NCI-H146 treated with DMSO at 0.1 percent for 48 hours (cell line): ENCODE data around the gene SGPL1.
"Not testable (repeated sequence)": the region's sequence is repeated elsewhere in the genome, so short reads cannot be mapped to it uniquely, and the experiment has no call there.

Experiments
- DNase-seq: peaks from one replicate; lab custom pipeline; 2025; ENCODE audit not compliant: unreplicated experiment; lab: John Stamatoyannopoulos, UW

The SGPL1 gene

DNA sequence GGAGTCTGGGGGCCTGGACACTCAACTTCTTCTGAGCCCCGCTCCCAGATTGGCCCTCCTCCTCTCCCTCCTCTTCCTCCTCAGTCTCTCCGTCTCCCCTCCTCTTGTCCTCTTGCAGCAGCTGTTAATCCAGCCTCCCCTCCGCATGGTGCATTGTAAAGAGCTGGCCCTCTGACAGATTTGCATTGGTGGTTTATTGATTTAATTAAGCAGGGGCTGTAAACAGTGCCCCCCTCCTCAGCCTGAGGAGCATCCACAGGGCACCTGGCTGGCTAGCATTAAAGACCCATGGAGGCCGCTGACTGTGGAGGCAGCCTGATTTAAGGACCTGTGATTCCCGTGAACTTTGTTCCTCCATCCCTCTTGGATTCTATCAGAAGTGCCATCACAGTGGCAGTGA, 101.5 kb downstream of the SGPL1 start:
- peak; percentile 10 for DNase-seq

DNA sequence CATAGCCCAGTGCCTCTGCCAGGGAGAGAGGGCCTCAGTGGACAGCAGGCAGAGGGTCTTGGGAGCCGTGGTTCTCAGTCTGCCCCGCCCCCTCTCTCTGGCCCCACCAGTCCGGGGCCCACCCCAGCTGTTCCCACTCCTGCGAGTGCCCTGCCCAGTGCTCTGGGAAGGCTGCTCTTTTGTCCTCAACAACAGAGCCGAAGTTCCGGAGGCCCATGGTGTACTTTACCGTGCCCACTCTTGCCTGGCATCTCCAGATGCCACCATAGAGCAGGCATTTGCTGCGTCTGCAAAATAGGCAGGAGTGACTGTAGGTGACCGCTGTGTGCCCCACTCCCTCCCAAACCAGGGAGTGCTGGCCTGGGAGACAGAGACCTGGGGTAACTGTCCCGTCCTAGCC, 101.9 kb downstream of the SGPL1 start:
- DNase-seq: no peak

DNA sequence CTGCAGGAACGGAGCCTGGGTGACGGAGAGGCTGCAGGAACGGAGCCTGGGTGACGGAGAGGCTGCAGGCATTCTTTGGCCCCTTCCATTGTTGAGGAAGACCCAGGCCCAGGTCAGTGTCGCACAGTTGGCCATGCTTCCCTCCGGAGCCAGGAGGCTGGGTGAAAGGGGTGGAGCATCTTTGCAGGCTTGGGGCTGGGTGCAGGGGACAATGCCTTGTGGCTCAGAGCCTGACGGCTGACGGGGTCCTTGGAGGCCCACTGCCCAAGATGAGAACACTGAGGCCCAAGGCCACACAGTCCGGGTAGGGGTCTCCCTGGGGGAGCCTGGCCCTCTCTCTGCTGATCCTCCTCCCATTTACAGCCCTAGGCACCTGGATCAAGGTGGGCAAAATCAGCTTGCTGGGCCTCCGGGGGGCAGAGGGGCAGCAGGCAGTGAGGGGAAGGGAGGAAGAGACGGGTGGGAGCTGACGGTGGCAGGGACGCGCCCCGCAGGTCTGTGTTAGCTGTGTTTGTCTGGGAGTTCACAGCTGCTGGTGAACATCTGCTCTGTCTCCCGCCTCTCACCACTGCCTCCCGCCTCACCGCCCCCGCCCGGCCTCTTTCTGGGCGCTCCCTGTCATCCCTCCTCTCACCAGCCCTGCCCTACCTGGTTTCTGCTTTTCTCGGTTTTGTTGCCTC, 103.2 kb downstream of the SGPL1 start:
- no peak for DNase-seq

DNA sequence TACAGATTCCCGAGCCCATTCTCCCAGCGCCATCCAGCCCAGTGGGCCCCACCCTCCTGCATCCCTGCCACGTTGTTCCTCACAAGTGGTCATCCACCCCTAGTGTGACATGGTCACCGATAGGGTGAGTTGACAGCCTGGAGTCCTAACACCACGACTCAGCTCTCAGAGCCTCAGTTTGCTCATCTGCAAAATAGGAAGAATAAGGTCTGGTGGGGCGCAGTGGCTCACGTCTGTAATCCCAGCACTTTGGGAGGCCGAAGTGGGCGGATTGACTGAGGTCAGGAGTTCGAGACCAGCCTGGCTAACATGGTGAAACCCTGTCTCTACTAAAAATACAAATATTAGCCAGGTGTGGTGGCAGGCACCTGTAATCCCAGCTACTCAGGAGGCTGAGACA, 104.2 kb downstream of the SGPL1 start:
- not testable (repeated sequence) for DNase-seq

DNA sequence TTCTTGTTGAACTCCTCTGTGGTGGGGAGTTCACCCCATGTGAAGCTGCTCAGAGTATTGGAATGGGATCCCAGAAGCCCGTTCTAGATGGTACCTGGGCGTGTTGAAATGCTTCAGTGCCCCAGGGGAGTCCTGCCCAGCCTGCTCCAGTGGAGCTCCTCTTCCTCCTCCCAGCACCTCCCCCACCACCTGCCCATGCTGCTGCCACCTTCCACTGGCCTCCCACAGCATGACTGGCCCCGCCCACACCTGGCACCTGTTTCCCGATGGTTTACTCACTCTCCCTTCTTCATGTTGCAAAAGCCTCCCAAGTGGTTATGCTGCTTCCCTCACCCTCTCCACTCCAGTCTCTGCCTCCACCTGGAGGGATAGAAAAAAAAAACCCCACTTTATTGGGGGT, 104.8 kb downstream of the SGPL1 start:
- peak; percentile 1 for DNase-seq

DNA sequence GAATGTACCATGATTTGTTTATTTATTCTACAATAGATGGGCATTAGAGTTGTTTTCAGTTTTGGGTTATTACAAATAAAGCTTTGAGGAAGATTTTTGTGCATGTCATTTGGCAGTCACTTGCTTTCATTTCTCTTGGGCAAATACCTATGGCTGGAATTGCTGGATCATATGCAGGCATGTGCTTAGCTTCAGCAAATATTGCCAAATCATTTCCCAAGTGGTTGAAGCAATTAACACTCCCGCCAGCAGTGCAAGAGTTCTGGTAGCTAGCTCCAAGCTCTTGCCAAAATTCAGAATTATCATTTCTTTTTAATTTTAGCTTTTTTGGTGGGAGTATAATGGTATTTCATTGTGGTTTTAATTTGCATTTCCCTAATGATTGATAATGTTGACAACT, 105.5 kb downstream of the SGPL1 start:
- no peak for DNase-seq

DNA sequence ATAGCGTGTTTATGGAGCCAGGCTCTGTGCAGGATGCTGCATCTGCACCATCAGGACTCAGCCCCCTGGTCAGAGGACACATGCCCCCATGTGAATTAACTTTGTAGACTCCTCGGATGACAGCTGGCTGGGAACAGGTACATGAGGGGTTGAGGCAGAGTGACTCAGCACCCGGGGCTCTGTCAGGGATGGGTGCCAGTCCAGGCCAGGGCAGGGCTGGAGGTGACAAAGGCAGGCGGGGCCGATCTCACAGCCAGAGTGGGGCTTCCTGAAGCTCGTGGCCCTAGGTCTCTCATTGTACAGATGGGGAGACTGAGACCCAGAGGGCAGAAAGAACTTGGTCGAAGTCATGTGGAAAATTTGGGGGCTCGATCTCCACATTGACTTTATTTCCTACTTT, 107.9 kb downstream of the SGPL1 start:
- no peak for DNase-seq

DNA sequence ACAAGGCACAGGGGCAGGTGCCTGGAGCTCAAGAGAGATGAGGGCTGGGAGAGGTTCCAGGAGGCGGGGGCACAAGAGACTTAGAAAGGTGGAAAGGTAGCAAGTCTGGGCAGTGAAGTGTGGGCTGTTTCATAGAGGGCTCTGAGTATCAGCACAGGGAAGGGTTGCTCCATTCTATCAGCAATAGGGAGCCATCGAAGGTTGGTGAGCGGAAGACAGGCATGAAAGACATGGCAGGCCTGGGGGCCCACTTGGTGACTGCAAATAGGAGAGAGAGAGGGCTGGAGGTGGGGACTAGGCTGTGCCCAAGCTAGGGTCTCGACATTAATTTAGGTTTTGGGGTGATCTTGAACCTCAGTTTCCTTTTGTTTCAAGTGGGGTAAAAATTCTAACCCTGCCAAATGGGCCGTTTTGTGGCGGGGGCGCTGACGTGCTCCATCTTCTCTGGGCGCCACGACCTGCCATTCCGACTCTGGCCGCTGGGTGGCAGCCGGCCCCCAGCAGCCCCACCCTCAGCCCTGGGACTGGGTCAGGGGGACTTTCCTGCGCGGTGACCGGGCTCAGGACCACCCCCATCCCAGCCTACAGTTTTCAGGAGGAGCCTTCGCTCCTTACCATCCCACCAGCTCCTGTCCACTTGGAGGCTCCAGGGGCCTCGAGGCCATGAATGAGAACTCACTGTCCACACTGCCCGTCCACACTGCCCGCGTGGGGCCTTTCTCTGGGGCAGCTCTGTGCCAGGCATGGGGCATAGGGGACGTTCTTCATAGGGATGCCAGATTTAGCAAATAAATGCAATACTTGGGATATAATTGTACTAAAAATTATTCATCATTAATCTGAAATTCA, 109.9 kb downstream of the SGPL1 start:
- DNase-seq: peak; percentile 4

DNA sequence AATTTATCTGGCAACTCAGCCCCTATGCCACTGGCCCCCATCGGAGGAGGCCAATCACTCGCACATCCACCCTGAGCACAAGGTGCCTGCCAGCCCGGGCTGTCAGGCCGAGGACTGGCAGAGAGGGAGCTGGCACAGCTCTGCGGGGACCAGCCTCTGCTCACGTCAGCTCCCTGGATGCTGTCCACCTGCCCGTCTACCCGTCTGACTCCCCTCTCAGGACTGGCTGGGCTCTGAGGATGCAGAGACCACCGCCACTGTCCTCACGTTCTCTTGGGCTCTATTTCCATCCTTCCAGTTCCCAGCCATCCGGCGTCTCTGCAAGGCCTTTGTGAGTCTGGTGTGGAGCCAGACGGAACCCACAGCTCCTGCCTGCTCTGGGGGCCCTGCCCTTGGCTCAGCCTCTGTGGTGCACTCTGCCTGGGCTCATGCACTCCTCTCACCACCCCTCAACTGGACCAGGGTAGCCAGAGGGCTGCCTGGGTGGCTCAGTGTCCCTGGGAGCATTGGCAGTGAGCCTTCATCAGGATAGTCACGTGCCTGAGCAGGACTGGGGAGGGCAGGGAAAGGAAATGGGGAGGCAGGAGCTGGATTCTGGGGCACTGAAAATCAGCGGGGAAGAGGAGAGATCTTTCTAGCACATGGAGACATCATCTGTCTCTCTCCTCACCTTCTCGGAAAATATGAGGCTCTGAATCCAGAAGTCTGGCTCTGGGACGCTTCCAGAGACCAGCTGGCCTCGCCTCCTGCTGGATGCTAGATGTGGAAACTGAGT, 110.7 kb downstream of the SGPL1 start:
- no peak for DNase-seq

DNA sequence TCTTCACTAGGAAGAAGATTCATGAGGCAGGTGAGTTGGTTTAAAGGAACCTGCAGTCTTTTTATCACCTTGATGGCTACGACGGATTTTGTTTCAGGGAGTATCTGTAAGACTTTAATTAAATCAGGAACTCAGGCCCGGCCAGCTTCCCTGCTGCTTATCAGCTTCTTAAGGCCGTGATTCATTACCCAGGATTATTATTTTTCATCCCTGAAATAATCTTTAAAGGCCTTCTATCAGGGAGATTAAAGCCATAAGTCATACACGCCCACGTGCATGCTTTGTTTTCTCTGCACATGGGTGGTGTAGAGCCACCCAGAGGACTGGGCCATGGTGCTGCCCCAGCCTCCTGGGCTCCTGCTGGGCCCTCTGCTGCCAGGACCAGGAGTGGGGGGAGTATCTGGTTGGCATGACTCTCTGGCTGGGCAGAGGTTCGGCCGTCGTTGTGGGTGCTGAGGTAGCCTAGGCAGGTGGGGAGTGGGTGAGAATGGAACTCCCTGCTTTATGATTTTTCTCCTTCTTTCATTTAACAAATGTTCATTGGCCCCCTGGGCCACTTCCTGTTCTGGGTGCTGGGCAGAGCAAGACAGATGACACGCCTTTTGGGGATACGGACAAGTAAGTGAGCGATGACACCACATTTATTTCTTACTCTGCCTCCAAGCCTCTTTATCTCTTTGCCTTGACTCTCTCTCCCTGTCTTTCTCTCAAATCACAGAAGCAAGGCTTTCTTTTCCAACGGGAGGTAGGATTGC, 111.6 kb downstream of the SGPL1 start:
- DNase-seq: no peak

DNA sequence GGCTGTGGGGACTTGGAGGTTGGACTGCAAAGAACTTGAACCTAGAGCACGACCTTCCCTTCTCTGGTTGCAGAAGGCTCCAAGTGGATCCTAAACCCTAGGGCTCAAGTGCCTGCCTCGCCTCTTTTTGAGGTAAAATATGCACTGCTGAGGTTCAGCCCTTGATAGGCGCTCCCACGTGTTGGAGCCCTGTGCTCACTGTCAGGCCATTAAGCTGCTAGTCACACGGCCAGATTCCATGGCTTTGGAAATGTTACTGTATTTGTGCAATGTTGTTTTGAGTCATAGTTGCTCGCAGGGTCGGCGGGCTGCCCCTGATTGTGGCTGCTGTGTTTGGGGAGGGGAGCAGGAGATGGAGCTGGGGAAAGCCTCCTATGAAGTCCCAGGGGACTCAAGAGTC, 112.4 kb downstream of the SGPL1 start:
- no peak for DNase-seq

DNA sequence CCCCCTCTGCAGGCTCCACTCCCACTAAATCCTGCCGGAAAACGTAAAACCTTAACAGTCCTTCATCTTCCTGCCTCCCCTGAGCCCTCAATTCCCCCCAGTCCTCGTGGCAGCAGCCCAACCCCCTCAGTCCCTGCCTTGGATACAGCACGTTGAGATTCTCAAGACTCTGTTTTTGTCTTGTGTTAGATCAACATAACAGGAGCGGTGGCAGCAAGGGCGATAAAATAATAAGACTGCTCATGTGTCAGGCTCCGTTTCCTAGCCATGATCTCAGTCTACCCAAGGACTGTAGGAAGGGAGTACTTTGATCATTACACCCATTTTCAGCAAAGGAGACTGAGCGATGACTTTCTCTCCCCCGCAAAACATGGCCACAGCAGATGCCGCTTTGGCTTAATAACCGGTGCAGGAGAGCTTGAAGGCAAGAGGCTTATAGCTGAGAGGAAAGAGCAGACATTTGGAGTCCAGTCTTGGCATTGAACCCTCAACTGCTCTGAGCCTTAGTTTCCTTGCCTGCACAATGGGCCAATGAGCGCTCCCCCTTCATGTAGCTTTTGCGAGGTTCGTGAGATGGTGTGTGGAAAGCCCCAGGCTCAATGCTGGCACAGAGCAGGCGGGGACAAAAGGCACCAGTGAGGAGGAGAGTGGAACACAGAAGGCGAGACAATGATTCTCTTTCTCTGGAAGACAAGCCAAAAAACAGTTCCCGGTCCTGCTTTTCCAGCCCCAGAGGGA, 114.7 kb downstream of the SGPL1 start:
- no peak for DNase-seq
